DOHH2 (cell line): Measurements from ENCODE around the gene SERPINI1.

Source experiments
- H3F3A ChIP-seq: fragments of 200-600 bp; sonication (generic), shearing (Covaris generic); 2 replicates; pipeline ENCODE4 v1.6.0; 2016; ENCODE audit warnings: antibody characterized with exemption, mild to moderate bottlenecking; ENCODE audit not compliant: control insufficient read depth, insufficient read depth
- H3K27ac ChIP-seq: fragments of 200-600 bp; sonication (generic); 2 replicates; pipeline ENCODE4 v1.5.1; 2014; ENCODE audit warnings: low read depth, mild to moderate bottlenecking, low read length, moderate library complexity
- H3K27me3 ChIP-seq: fragments of 200-600 bp; sonication (generic); 2 replicates; pipeline ENCODE4 v1.6.1; 2014; ENCODE audit warnings: mild to moderate bottlenecking, low read length, mixed read lengths; ENCODE audit not compliant: control insufficient read depth
- H3K36me3 ChIP-seq: fragments of 200-600 bp; sonication (generic); 2 replicates; pipeline ENCODE4 v1.6.1; 2014; ENCODE audit warnings: mild to moderate bottlenecking, low read length, moderate library complexity, mixed read lengths; ENCODE audit not compliant: control insufficient read depth
- H3K4me1 ChIP-seq: fragments of 200-600 bp; sonication (generic); 2 replicates; pipeline ENCODE4 v1.6.1; 2014; ENCODE audit warnings: mild to moderate bottlenecking, low read length, mixed read lengths; ENCODE audit not compliant: control insufficient read depth
- H3K4me2 ChIP-seq: fragments of 200-600 bp; sonication (generic); 2 replicates; pipeline ENCODE4 v1.6.0; 2014; ENCODE audit warnings: mild to moderate bottlenecking, low read length, moderate library complexity
- H3K4me3 ChIP-seq: fragments of 200-600 bp; sonication (generic); 2 replicates; pipeline ENCODE4 v1.5.1; 2014; ENCODE audit warnings: mild to moderate bottlenecking, low read length, mixed read lengths
- H3K79me2 ChIP-seq: fragments of 200-600 bp; sonication (generic); 2 replicates; pipeline ENCODE4 v1.6.1; 2014; ENCODE audit warnings: mild to moderate bottlenecking, low read length, mixed read lengths; ENCODE audit not compliant: control insufficient read depth
- H3K9me2 ChIP-seq: fragments of 200-600 bp; sonication (generic); replicated peaks from 2 replicates; pipeline ENCODE4 v1.6.1; 2014; ENCODE audit warnings: mild to moderate bottlenecking, low read length, mixed read lengths; ENCODE audit not compliant: control insufficient read depth
- H3K9me3 ChIP-seq: fragments of 200-600 bp; sonication (generic); 2 replicates; pipeline ENCODE4 v1.6.1; 2014; ENCODE audit warnings: antibody characterized with exemption, low read length, mixed read lengths; ENCODE audit not compliant: control insufficient read depth, insufficient read depth
- H4K20me1 ChIP-seq: fragments of 200-600 bp; sonication (generic); 2 replicates; pipeline ENCODE4 v1.6.0; 2014; ENCODE audit warnings: low read depth, mild to moderate bottlenecking, antibody characterized with exemption, low read length, moderate library complexity; ENCODE audit not compliant: control insufficient read depth, insufficient read depth
- EZH2phosphoT487 ChIP-seq: fragments of 200-600 bp; sonication (generic); IDR thresholded peaks from 2 replicates; pipeline ENCODE4 v1.6.1; 2017; ENCODE audit warnings: borderline replicate concordance, mild to moderate bottlenecking, antibody characterized with exemption, low read length, moderate library complexity, mixed read lengths
- TF ChIP-seq, protein P1 (sequence below): fragments of 200-600 bp; sonication (generic); IDR thresholded peaks from one replicate; pipeline ENCODE4 v1.5.1; 2014; ENCODE audit warnings: antibody characterized with exemption, mild to moderate bottlenecking, low read depth, low read length; ENCODE audit not compliant: poor library complexity, severe bottlenecking

Gene SERPINI1

DNA sequence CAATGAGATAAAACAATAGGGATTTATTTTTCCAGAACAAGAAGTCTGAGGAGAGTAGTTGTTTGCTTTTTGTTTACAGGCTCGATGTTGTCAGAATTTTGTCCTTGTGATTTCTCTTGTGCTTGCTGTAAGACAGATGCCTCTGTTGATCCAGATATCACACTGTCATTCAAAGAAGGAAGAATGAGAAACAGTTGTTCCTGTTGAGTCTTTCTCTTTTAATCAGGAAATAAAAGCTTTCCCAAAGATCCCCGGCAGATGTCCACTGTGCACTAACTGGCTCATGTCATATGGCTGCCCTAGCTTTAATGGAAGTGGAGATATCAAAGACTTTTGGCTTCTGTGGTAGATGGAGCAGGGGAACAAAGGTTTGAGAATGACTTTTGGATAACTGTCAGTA, 6.8 kb downstream of the SERPINI1 start:
- H3K4me1 ChIP-seq: peaks cover 48% of the 10 kb centered on the region
- H3K27me3 ChIP-seq: no peaks in the 10 kb centered on the region
- H3K27ac ChIP-seq: no peak overlapping the region
- no peaks in the 10 kb centered on the region for H3K9me3 ChIP-seq
- H3K36me3 ChIP-seq: peaks cover 10% of the 10 kb centered on the region; the same call in 1 of the 2 replicates
- H4K20me1 ChIP-seq: no peaks in the 10 kb centered on the region
- H3K79me2 ChIP-seq: peaks cover 23% of the 10 kb centered on the region
- no peak overlapping the region for H3K4me2 ChIP-seq
- no peak overlapping the region for H3K4me3 ChIP-seq
- TF ChIP-seq EZH2phosphoT487: no peak
- TF ChIP-seq, protein P1, sequence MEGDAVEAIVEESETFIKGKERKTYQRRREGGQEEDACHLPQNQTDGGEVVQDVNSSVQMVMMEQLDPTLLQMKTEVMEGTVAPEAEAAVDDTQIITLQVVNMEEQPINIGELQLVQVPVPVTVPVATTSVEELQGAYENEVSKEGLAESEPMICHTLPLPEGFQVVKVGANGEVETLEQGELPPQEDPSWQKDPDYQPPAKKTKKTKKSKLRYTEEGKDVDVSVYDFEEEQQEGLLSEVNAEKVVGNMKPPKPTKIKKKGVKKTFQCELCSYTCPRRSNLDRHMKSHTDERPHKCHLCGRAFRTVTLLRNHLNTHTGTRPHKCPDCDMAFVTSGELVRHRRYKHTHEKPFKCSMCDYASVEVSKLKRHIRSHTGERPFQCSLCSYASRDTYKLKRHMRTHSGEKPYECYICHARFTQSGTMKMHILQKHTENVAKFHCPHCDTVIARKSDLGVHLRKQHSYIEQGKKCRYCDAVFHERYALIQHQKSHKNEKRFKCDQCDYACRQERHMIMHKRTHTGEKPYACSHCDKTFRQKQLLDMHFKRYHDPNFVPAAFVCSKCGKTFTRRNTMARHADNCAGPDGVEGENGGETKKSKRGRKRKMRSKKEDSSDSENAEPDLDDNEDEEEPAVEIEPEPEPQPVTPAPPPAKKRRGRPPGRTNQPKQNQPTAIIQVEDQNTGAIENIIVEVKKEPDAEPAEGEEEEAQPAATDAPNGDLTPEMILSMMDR: no peak
- no peaks in the 10 kb centered on the region for H3K9me2 ChIP-seq
- no peaks in the 10 kb centered on the region for H3F3A ChIP-seq

DNA sequence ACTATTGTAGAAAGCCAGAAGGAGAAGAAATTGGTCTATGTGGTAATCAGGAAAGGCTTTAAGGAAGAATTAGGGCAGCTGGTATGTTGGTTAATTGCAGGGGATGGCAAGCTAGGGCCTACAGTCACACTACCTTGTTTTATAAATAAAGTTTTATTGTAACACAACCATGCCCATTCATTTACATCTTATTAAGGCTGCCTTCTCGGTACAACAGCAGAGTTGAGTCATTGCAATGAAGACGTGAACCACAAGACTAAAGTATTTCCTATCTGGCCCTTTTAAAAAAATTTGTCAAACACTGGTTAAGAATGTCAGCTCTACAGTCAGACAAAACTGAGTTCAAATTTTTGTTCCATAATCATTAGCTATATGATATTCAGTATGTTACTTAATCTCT, 8.3 kb downstream of the SERPINI1 start:
- Histone ChIP-seq H3K9me3 (no peaks in the 10 kb centered on the region), H3K27me3 (no peaks in the 10 kb centered on the region), H3F3A (no peaks in the 10 kb centered on the region; the same call in 1 of the 2 replicates), H3K27ac (no peak overlapping the region), H3K4me2 (no peak overlapping the region), H3K9me2 (no peaks in the 10 kb centered on the region), H3K36me3 (peaks cover 10% of the 10 kb centered on the region; the same call in 1 of the 2 replicates), H3K4me3 (no peak overlapping the region), H4K20me1 (no peaks in the 10 kb centered on the region), H3K4me1 (peaks cover 53% of the 10 kb centered on the region), H3K79me2 (peaks cover 14% of the 10 kb centered on the region)
- no peak for TF ChIP-seq EZH2phosphoT487
- TF ChIP-seq, protein P1: no peak

DNA sequence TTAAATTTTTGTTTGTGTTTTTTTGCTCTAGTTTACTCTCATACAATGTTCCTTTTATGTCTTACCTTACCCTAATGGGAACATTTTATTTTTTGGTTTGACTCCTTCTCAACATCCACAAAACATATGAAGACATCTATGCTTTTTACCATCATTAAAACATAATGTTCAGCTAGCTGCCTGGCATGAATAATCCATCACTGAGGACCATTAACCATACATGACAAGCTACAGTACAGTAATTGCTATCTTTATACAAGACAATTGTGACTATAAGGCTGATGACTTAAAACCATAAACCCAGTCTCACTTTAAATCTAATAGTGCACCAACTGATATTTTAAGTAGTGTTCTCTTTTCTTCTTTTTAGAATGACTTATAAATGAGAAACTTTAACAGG, 13.7 kb downstream of the SERPINI1 start:
- H3K79me2 ChIP-seq: no peaks in the 10 kb centered on the region; the same call in 1 of the 2 replicates
- no peaks in the 10 kb centered on the region for H4K20me1 ChIP-seq
- H3K27ac ChIP-seq: peak overlapping the region; percentile 31
- peaks cover 85% of the 10 kb centered on the region for H3K4me1 ChIP-seq
- H3K9me2 ChIP-seq: no peaks in the 10 kb centered on the region
- peaks cover 3% of the 10 kb centered on the region; the same call in 1 of the 2 replicates for H3K36me3 ChIP-seq
- peak overlapping the region; percentile 65 for H3K4me2 ChIP-seq
- TF ChIP-seq, protein P1: no peak
- TF ChIP-seq EZH2phosphoT487: no peak
- no peaks in the 10 kb centered on the region for H3K9me3 ChIP-seq
- H3F3A ChIP-seq: no peaks in the 10 kb centered on the region; the same call in 1 of the 2 replicates
- no peaks in the 10 kb centered on the region for H3K27me3 ChIP-seq
- H3K4me3 ChIP-seq: peak overlapping the region; percentile 60
